Thoracic aorta (tissue), 2 donors: ENCODE measurements around the gene HIVEP2. TPM values are rescaled to one million over a fixed set of nuclear protein-coding genes. Genes with fewer than 3 reads are reported as not detected.

Source experiments
- ATAC-seq: fragments of 150-250 bp; one replicate; pipeline ENCODE4 v1.8.0; 2017; ENCODE audit warnings: low read depth; ENCODE audit not compliant: insufficient number of reproducible peaks, low FRiP score
- DNase-seq: peaks from one replicate; pipeline ENCODE4 v3.0.0-alpha.2; 2020; ENCODE audit warnings: low spot score
- H3K27ac ChIP-seq, 2 donors: fragments of 200-600 bp; sonication (generic); 1 replicate in 1 of 2; 2 replicates in 1 of 2; pipeline ENCODE4 v1.5.1; 2016; ENCODE audit warnings: mild to moderate bottlenecking in 2 of 2, moderate library complexity in 2 of 2
- H3K27me3 ChIP-seq: fragments of 200-600 bp; sonication (generic); replicated peaks from 2 replicates; pipeline ENCODE4 v1.6.0; 2016; ENCODE audit warnings: mild to moderate bottlenecking; ENCODE audit not compliant: insufficient read depth
- H3K36me3 ChIP-seq: fragments of 200-600 bp; sonication (generic); one replicate; pipeline ENCODE4 v1.5.1; 2016
- H3K4me1 ChIP-seq, 2 donors: fragments of 200-600 bp; sonication (generic); 1 replicate in 1 of 2; 2 replicates in 1 of 2; pipeline versions ENCODE4 v1.5.1 to v1.6.0; 2016; ENCODE audit warnings: low read depth in 2 of 2, mild to moderate bottlenecking in 1 of 2; ENCODE audit not compliant: control insufficient read depth in 1 of 2
- H3K4me3 ChIP-seq: fragments of 200-600 bp; sonication (generic); 2 replicates; pipeline ENCODE4 v1.5.1; 2016; ENCODE audit warnings: mild to moderate bottlenecking
- H3K9me3 ChIP-seq: fragments of 200-600 bp; sonication (generic); 2 replicates; pipeline ENCODE4 v1.5.1; 2016
- total RNA-seq, 2 donors: library from RNA; depleted of rRNA; stranded (reverse); fragments of >200 nt; gene quantifications; one replicate each; pipeline versions ENCODE4 v1.1.0 to v1.2.3, GENCODE V29; 2016
- TF ChIP-seq, protein P1 (sequence below): fragments of 200-600 bp; sonication (generic); IDR thresholded peaks from one replicate; pipeline ENCODE4 v1.5.1; 2019; ENCODE audit warnings: antibody characterized with exemption

HIVEP2 gene
- total RNA-seq, 2 donors from 2014 or later = 32.9 to 51.7 TPM

DNA sequence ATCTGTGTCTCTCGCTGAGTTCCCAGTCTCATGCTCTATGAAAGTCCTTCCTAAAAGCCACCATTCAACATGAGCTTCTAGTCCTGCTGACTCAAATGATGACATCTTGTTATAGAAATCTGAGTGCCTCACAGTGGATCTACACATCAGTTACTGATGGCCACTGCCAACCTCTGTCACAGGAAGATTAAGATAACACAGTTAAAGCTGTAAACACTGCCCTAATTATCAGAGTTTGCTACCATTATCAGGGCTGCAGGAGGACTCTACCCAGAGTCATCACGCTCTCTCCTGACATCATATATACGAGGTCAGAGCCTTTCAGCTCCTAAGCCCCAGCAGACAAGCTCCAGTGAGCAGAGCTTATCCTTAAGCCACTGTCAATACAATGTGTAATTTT lies 63.2 kb downstream of the HIVEP2 start:
- no peaks in the 10 kb centered on the region for H3K9me3 ChIP-seq
- no peak for ATAC-seq
- TF ChIP-seq, protein P1, sequence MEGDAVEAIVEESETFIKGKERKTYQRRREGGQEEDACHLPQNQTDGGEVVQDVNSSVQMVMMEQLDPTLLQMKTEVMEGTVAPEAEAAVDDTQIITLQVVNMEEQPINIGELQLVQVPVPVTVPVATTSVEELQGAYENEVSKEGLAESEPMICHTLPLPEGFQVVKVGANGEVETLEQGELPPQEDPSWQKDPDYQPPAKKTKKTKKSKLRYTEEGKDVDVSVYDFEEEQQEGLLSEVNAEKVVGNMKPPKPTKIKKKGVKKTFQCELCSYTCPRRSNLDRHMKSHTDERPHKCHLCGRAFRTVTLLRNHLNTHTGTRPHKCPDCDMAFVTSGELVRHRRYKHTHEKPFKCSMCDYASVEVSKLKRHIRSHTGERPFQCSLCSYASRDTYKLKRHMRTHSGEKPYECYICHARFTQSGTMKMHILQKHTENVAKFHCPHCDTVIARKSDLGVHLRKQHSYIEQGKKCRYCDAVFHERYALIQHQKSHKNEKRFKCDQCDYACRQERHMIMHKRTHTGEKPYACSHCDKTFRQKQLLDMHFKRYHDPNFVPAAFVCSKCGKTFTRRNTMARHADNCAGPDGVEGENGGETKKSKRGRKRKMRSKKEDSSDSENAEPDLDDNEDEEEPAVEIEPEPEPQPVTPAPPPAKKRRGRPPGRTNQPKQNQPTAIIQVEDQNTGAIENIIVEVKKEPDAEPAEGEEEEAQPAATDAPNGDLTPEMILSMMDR = no peak
- H3K27me3 ChIP-seq = no peaks in the 10 kb centered on the region
- no peaks in the 10 kb centered on the region for H3K36me3 ChIP-seq
- H3K4me1 ChIP-seq = peaks cover 15 to 49% of the 10 kb centered on the region in 2 donors
- no peak overlapping the region for H3K27ac ChIP-seq
- H3K4me3 ChIP-seq = no peak overlapping the region
- DNase-seq = no peak

DNA sequence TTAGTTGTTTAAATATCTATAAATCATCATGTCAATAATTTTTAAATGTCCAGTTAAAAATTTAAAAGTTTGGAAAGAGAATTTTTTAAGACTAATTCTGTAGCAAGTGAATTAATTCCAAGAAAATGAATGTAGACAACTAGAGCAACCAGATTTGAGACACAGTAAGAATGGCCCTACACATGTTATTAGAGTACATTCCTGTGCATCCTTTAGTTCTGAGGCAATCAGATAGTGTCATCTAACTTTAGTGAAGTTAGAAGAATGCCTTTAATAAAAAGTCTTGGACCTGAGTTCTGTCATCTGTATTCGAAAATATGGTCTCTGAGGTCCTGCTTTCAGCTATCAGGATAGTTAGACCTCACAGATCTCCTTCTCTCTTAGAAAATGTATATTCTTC lies 63.7 kb downstream of the HIVEP2 start:
- Histone ChIP-seq H3K27ac (no peak overlapping the region), H3K36me3 (no peaks in the 10 kb centered on the region), H3K27me3 (no peaks in the 10 kb centered on the region), H3K4me1 (peaks cover 15 to 45% of the 10 kb centered on the region in 2 donors), H3K4me3 (no peak overlapping the region), H3K9me3 (no peaks in the 10 kb centered on the region)
- DNase-seq (no peak), ATAC-seq (no peak)
- TF ChIP-seq, protein P1 = no peak

- ATAC-seq = no peak
- DNase-seq = no peak
- TF ChIP-seq, protein P1 = no peak
These were observed 64.8 kb downstream of the HIVEP2 start for GRCh38 chr6:142880201-142880600.

DNA sequence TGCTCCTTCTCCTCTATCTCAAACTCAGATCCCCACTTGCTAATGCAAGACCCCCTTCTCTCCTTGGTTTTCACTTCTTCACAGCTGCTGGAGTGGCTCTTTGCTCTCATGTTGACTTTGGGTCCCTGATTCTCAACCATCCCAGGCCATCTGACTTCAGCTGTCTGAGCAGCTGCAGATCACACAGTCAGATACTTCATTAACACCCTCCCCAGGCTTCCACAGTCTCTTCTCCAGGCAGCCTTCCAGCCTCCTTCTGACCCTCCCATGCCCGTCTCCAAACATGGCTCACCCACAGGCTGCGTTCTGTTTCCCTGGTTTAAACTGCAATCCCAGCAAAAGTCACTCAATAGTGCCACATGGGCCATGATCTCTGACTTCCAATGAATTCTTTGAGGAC lies 65.4 kb downstream of the HIVEP2 start:
- no peaks in the 10 kb centered on the region for H3K9me3 ChIP-seq
- H3K4me1 ChIP-seq = peaks cover 6 to 41% of the 10 kb centered on the region in 2 donors
- ATAC-seq (no peak), DNase-seq (no peak)
- TF ChIP-seq, protein P1 = no peak
- no peaks in the 10 kb centered on the region for H3K36me3 ChIP-seq
- H3K27me3 ChIP-seq = no peaks in the 10 kb centered on the region
- no peak overlapping the region for H3K4me3 ChIP-seq
- no peak overlapping the region for H3K27ac ChIP-seq

More at GRCh38 chr6:142880201-142880600, 64.8 kb downstream of the HIVEP2 start:
- no peak overlapping the region for H3K4me3 ChIP-seq
- H3K36me3 ChIP-seq = no peaks in the 10 kb centered on the region
- H3K27ac ChIP-seq = no peak overlapping the region
- no peaks in the 10 kb centered on the region for H3K27me3 ChIP-seq
- H3K4me1 ChIP-seq = peaks cover 10 to 43% of the 10 kb centered on the region in 2 donors
- no peaks in the 10 kb centered on the region for H3K9me3 ChIP-seq

DNA sequence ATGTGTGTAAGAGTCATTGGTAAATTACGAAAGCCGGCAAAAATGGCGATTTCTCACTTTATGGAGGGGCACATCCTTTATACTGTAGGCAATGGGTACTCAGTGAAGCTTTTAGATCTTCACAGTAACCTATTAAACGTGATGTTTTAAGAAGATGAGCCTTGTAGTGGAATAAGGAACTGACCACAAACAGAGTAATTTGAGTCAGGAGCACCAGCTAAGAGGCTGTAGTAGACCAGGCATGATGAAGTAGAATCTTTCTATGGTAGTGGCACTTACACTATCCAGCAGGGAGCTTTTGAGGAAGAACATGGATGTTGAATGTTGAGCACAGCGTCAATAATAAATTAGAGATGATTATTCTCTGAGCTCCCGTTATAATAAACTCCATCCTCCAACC lies 65.9 kb downstream of the HIVEP2 start:
- H3K27me3 ChIP-seq = no peaks in the 10 kb centered on the region
- no peak for ATAC-seq
- DNase-seq = no peak
- H3K9me3 ChIP-seq = no peaks in the 10 kb centered on the region
- H3K4me3 ChIP-seq = no peak overlapping the region
- peaks cover 2 to 37% of the 10 kb centered on the region in 2 donors for H3K4me1 ChIP-seq
- no peak overlapping the region for H3K27ac ChIP-seq
- no peaks in the 10 kb centered on the region for H3K36me3 ChIP-seq
- TF ChIP-seq, protein P1 = no peak
